ENCODE measurements around the gene AKT3.

- TF ChIP-seq CTCF (conservative IDR thresholded peaks at IDR 0.05) = no peak
- no peak for TF ChIP-seq EZH2 (IDR thresholded peaks at IDR 0.05; ENCODE audit: low read depth)
Observed at GRCh38 chr1:243855616-243856318, 5.7 kb upstream of the AKT3 start.

Measured in PC-9 (cell line).